GM13976 (cell line): ENCODE results near the gene UPK3BL1.
"Not testable (repeated sequence)": the region's sequence is repeated elsewhere in the genome, so short reads cannot be mapped to it uniquely, and the experiment has no call there.

ENCODE experiments used
- DNase-seq: peaks from one replicate; pipeline ENCODE4 v3.0.0; 2012; ENCODE audit warnings: low spot score
- in situ Hi-C: fragments of 300-500 bp; cut with MboI; formaldehyde crosslinking; loops from one replicate; pipeline ENCODE4 v1.12.0; 2022; ENCODE audit warnings: low sequenced_read_pairs, mixed read lengths, inconsistent platforms; ENCODE audit not compliant: unreplicated experiment

The UPK3BL1 gene

GRCh38 chr7:102638848-102639247 is 3.7 kb downstream of the UPK3BL1 start:
- in situ Hi-C loops, DNase-seq: not testable (repeated sequence)

- in situ Hi-C loops, result not testable (repeated sequence)
These were observed 5.6 kb downstream of the UPK3BL1 start for GRCh38 chr7:102636956-102637355.

GRCh38 chr7:102635354-102635753 is 7.2 kb downstream of the UPK3BL1 start:
- DNase-seq, in situ Hi-C loops: not testable (repeated sequence)

More at GRCh38 chr7:102636956-102637355, 5.6 kb downstream of the UPK3BL1 start:
- not testable (repeated sequence) for DNase-seq

- in situ Hi-C loops, result not testable (repeated sequence)
These were observed 8.3 kb downstream of the UPK3BL1 start for GRCh38 chr7:102634299-102634698.

GRCh38 chr7:102630622-102631021 is 12.0 kb downstream of the UPK3BL1 start:
- in situ Hi-C loops, result not testable (repeated sequence)

More at GRCh38 chr7:102634299-102634698, 8.3 kb downstream of the UPK3BL1 start:
- not testable (repeated sequence) for DNase-seq

GRCh38 chr7:102627271-102627904 is 15.2 kb downstream of the UPK3BL1 start:
- in situ Hi-C loops, DNase-seq: not testable (repeated sequence)

More at GRCh38 chr7:102630622-102631021, 12.0 kb downstream of the UPK3BL1 start:
- not testable (repeated sequence) for DNase-seq

- in situ Hi-C loops, DNase-seq: not testable (repeated sequence)
These were observed 24.5 kb downstream of the UPK3BL1 start for GRCh38 chr7:102618122-102618521.

GRCh38 chr7:102616507-102617125 is 26.0 kb downstream of the UPK3BL1 start, which contains the start of gene RASA4:
Gene RASA4 (minus strand): TSS chr7:102616756. CDS start chr7:102616689, 67 bp downstream.
- in situ Hi-C loops, DNase-seq: not testable (repeated sequence)

GRCh38 chr7:102615930-102616329 is 26.7 kb downstream of the UPK3BL1 start:
- DNase-seq, in situ Hi-C loops: not testable (repeated sequence)

- in situ Hi-C loops, DNase-seq: not testable (repeated sequence)
These were observed 27.7 kb downstream of the UPK3BL1 start for GRCh38 chr7:102614873-102615272.

GRCh38 chr7:102614346-102614697 is 28.3 kb downstream of the UPK3BL1 start:
- in situ Hi-C loops, DNase-seq: not testable (repeated sequence)

GRCh38 chr7:102613575-102614345 is 28.8 kb downstream of the UPK3BL1 start:
- in situ Hi-C loops, DNase-seq: not testable (repeated sequence)

GRCh38 chr7:102611675-102612325 is 30.8 kb downstream of the UPK3BL1 start:
- in situ Hi-C loops, DNase-seq: not testable (repeated sequence)

- DNase-seq, in situ Hi-C loops: not testable (repeated sequence)
These were observed 31.4 kb downstream of the UPK3BL1 start for GRCh38 chr7:102611013-102611674.

- DNase-seq, in situ Hi-C loops: not testable (repeated sequence)
These were observed 32.1 kb downstream of the UPK3BL1 start for GRCh38 chr7:102610441-102610840.

- not testable (repeated sequence) for DNase-seq
These were observed 32.9 kb downstream of the UPK3BL1 start for GRCh38 chr7:102609734-102610133.

GRCh38 chr7:102606848-102607247 is 35.7 kb downstream of the UPK3BL1 start:
- in situ Hi-C loops, DNase-seq: not testable (repeated sequence)

More at GRCh38 chr7:102609734-102610133, 32.9 kb downstream of the UPK3BL1 start:
- in situ Hi-C loops, result not testable (repeated sequence)
